ENCODE measurements around the gene INCENP.

DNA sequence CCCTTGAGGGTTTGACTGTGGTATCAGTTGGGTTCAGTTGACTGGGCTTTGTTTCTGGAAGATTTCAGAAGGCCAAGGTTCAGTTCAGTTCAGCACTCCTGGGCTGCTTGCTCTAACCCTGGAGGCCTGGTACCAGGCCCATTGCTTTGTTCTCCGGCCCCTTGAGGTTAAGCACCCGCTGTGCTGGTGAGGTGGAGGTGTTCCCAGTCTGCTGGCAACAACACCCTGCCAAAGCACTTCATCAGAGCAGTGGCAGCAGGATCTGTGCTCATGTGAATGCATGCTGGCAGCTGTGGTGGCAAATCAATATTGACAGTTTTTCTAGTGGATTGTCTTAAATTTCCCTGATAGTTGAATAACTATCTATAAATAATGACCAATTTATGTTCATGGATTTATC is 62.4 kb downstream of the INCENP start:
- TF ChIP-seq CTCF (IDR thresholded peaks at IDR 0.05; ENCODE audit: low read length) (no peak), EZH2 (optimal IDR thresholded peaks at IDR 0.05; ENCODE audit: low read depth, low read length) (no peak)
